Prostate gland (tissue), 2 donors: Measurements from ENCODE around the gene PLXND1. TPM values are rescaled to one million over a fixed set of nuclear protein-coding genes. Genes with fewer than 3 reads are reported as not detected.

Experiments used
- DNase-seq: peaks from one replicate; pipeline ENCODE4 v3.0.0-alpha.2; 2019; ENCODE audit warnings: low spot score
- H3K27ac ChIP-seq, 2 donors: fragments of 200-600 bp; sonication (generic); 2 replicates each; pipeline ENCODE4 v1.5.1; 2017 to 2019
- H3K27me3 ChIP-seq: fragments of 200-600 bp; sonication (generic); replicated peaks from 2 replicates; pipeline ENCODE4 v1.5.1; 2019; ENCODE audit not compliant: insufficient read depth
- H3K36me3 ChIP-seq, 2 donors: fragments of 200-600 bp; sonication (generic); 1 replicate in 1 of 2; 2 replicates in 1 of 2; pipeline versions ENCODE4 v1.5.1 to v1.8.1; 2017 to 2019
- H3K4me1 ChIP-seq: fragments of 200-600 bp; sonication (generic); replicated peaks from 2 replicates; pipeline ENCODE4 v1.5.1; 2019
- H3K4me3 ChIP-seq, 2 donors: fragments of 200-600 bp; sonication (generic); 2 replicates each; pipeline ENCODE4 v1.5.1; 2017 to 2019
- H3K9me3 ChIP-seq: fragments of 200-600 bp; sonication (generic); 2 replicates; pipeline ENCODE4 v1.5.1; 2017
- POLR2A ChIP-seq: fragments of 450-650 bp; IDR thresholded peaks from one replicate; pipeline ENCODE4 v1.6.1; 2016; ENCODE audit warnings: antibody characterized with exemption, mild to moderate bottlenecking
- POLR2AphosphoS5 ChIP-seq: sonication (generic); formaldehyde crosslinking; IDR thresholded peaks from one replicate; pipeline ENCODE4 v1.6.1; 2017; ENCODE audit warnings: antibody characterized with exemption
- WGBS: methylation state at CpG from one replicate; pipeline ENCODE4 v1.1.5; 2018; 5-methylcytosine and 5-hydroxymethylcytosine counted together
- intact Hi-C: fragments of 100-400 bp; cut with DNase I; formaldehyde crosslinking; loops from one replicate; pipeline ENCODE4 v1.14.2; 2022
- small RNA-seq, 2 donors: library from RNA; depleted of rRNA; stranded (forward); fragments of <200 nt; gene quantifications; one replicate each; pipeline ENCODE3, GENCODE V24; 2016
- total RNA-seq, 2 donors: library from RNA; depleted of rRNA; stranded (reverse); fragments of >200 nt; gene quantifications; one replicate each; pipeline ENCODE4 v1.1.0, GENCODE V29; 2016
- TF ChIP-seq, protein P1 (sequence below), 4 experiments: fragments of 200-600 bp in 2 of 4; fragments of 450-650 bp in 2 of 4; sonication (generic) in 2 of 4; IDR thresholded peaks; 1 replicate in 3 of 4; 2 replicates in 1 of 4; pipeline ENCODE4 v1.5.1; 2016 to 2019; ENCODE audit warnings: antibody characterized with exemption in 4 of 4, mild to moderate bottlenecking in 2 of 4, moderate library complexity in 2 of 4

The PLXND1 gene
- total RNA-seq, 2 donors from 2014 or later: 19.7 to 83.6 TPM

DNA sequence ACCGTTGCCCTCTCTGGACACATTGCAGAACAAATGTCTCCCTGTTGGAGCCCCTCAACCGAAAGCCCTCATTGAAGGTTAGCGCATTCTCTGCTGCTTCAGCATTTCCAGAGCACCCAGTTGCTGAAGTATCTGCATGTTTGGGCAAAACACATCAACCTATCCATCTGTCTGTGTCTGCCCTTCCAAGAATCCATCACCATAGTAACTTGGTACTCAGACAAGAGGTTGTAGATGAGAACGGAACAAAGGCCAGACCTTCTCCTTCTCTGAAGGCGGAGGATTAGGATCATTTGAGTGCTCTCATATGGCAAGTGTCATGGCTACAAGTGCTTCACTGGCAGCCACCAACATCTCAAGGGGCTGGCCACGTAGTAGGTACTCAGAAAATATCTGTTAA lies 101.1 kb downstream of the PLXND1 start:
- WGBS: 59% methylated on average over 6 of the region's 6 CpGs
- Histone ChIP-seq H3K4me3 (no peak overlapping the region), H3K9me3 (no peaks in the 10 kb centered on the region), H3K27ac (no peak overlapping the region), H3K36me3 (no peaks in the 10 kb centered on the region), H3K27me3 (no peaks in the 10 kb centered on the region), H3K4me1 (no peaks in the 10 kb centered on the region)
- no peak for DNase-seq
- TF ChIP-seq POLR2A (no peak), POLR2AphosphoS5 (no peak)
- TF ChIP-seq, protein P1, sequence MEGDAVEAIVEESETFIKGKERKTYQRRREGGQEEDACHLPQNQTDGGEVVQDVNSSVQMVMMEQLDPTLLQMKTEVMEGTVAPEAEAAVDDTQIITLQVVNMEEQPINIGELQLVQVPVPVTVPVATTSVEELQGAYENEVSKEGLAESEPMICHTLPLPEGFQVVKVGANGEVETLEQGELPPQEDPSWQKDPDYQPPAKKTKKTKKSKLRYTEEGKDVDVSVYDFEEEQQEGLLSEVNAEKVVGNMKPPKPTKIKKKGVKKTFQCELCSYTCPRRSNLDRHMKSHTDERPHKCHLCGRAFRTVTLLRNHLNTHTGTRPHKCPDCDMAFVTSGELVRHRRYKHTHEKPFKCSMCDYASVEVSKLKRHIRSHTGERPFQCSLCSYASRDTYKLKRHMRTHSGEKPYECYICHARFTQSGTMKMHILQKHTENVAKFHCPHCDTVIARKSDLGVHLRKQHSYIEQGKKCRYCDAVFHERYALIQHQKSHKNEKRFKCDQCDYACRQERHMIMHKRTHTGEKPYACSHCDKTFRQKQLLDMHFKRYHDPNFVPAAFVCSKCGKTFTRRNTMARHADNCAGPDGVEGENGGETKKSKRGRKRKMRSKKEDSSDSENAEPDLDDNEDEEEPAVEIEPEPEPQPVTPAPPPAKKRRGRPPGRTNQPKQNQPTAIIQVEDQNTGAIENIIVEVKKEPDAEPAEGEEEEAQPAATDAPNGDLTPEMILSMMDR (IDR thresholded peaks at IDR 0.05): no peak
- intact Hi-C loops: no loop called here

Small RNA genes within 50 kb of the gene (small RNA-seq; reads per million reads assigned to genes)
- 0 reads per million in 2 donors for gene RN7SL752P

Other genes with a start within 250 kb of the PLXND1 start
- gene EFCAB12, start 178.0 kb downstream of the PLXND1 start, total RNA-seq: 10 to 100 TPM in 1 of 2 donors, 1 to 10 TPM in 1; 6.2 to 13.7 TPM
- gene MBD4, start 166.7 kb downstream of the PLXND1 start, total RNA-seq: 10 to 100 TPM; 20.6 to 34.0 TPM
- gene IFT122, start 166.5 kb downstream of the PLXND1 start, total RNA-seq: 10 to 100 TPM; 60.8 to 91.3 TPM
- under 1 TPM in 1 of 2 donors, not detected in 1; 0.23 TPM for gene RHO, start 78.0 kb downstream of the PLXND1 start, total RNA-seq
- not detected for gene H1-8, start 63.5 kb downstream of the PLXND1 start, total RNA-seq